CD4-positive, alpha-beta T cell treated with Interleukin-10 for 1 hour (primary cell): ENCODE measurements around the gene TOR1B.
"Not testable (repeated sequence)": the region's sequence is repeated elsewhere in the genome, so short reads cannot be mapped to it uniquely, and the experiment has no call there.

Experiments
- DNase-seq: peaks from one replicate; pipeline ENCODE4 v3.0.0-alpha.2; 2020

TOR1B gene

GRCh38 chr9:129776938-129777768 lies 25.8 kb upstream of the TOR1B start:
- DNase-seq = peak; percentile 43

- no peak for DNase-seq
These were observed 25.2 kb upstream of the TOR1B start for GRCh38 chr9:129777769-129778130.

GRCh38 chr9:129778469-129778868 lies 24.5 kb upstream of the TOR1B start:
- no peak for DNase-seq

GRCh38 chr9:129779560-129780190 lies 23.3 kb upstream of the TOR1B start:
- no peak for DNase-seq

- no peak for DNase-seq
These were observed 21.9 kb upstream of the TOR1B start for GRCh38 chr9:129781131-129781530.

- DNase-seq = no peak
These were observed 21.0 kb upstream of the TOR1B start for GRCh38 chr9:129781981-129782380.

- DNase-seq = peak; percentile 84
These were observed 19.2 kb upstream of the TOR1B start for GRCh38 chr9:129783516-129784361.

- not testable (repeated sequence) for DNase-seq
These were observed 18.0 kb upstream of the TOR1B start for GRCh38 chr9:129784970-129785369.

GRCh38 chr9:129785866-129786265 lies 17.1 kb upstream of the TOR1B start:
- DNase-seq = no peak

GRCh38 chr9:129786481-129786880 lies 16.5 kb upstream of the TOR1B start:
- DNase-seq = no peak

GRCh38 chr9:129794549-129794948 lies 8.4 kb upstream of the TOR1B start:
- no peak for DNase-seq

- DNase-seq = not testable (repeated sequence)
These were observed 7.0 kb upstream of the TOR1B start for GRCh38 chr9:129796029-129796428.

GRCh38 chr9:129798973-129799372 lies 4.0 kb upstream of the TOR1B start:
- DNase-seq = no peak

GRCh38 chr9:129801504-129801903 lies 1.5 kb upstream of the TOR1B start:
- DNase-seq = no peak

- no peak for DNase-seq
These were observed 684 bp downstream of the TOR1B start for GRCh38 chr9:129803676-129804060.

GRCh38 chr9:129806061-129806460 lies 3.1 kb downstream of the TOR1B start:
- no peak for DNase-seq

GRCh38 chr9:129809346-129809745 lies 6.4 kb downstream of the TOR1B start:
- no peak for DNase-seq

- no peak for DNase-seq
These were observed 7.1 kb downstream of the TOR1B start for GRCh38 chr9:129810116-129810515.

- no peak for DNase-seq
These were observed 7.8 kb downstream of the TOR1B start for GRCh38 chr9:129810788-129811187.

GRCh38 chr9:129811967-129812363 lies 9.0 kb downstream of the TOR1B start:
- DNase-seq = no peak

- DNase-seq = no peak
These were observed 9.4 kb downstream of the TOR1B start for GRCh38 chr9:129812385-129812784.

GRCh38 chr9:129813661-129814060 lies 10.7 kb downstream of the TOR1B start:
- DNase-seq = no peak

GRCh38 chr9:129814432-129815223 lies 11.6 kb downstream of the TOR1B start:
- DNase-seq = no peak
